ENCODE measurements around the gene MYO3B. TPM values are rescaled to one million over a fixed set of nuclear protein-coding genes. Genes with fewer than 3 reads are reported as not detected.

MYO3B gene
- polyA plus RNA-seq, 1 donor (not counting 4 experiments of a cell fraction or from before 2014, with no cell fraction given): 4.4 TPM

- H3K4me2 ChIP-seq (ENCODE audit: control insufficient read depth, extremely low read depth, insufficient read depth, low read depth, low read length): no peak overlapping the region
- TF ChIP-seq EZH2 (IDR thresholded peaks at IDR 0.05; ENCODE audit: low read length) (no peak), CTCF (optimal IDR thresholded peaks at IDR 0.05 in 1 of 3, IDR thresholded peaks at IDR 0.05 in 1 of 3, conservative IDR thresholded peaks at IDR 0.05 in 1 of 3; ENCODE audit: extremely low read depth in 1 of 3, insufficient read depth in 2 of 3, low read length in 3 of 3) (no peak)
- H3K27ac ChIP-seq (ENCODE audit: control insufficient read depth, insufficient read depth, low read length): no peak overlapping the region
- dilution Hi-C loops (cut with MboI; ENCODE audit: extremely low pct_ligation_motif_present, low sequenced_read_pairs): no loop called here
- H3K4me1 ChIP-seq (ENCODE audit: control insufficient read depth, extremely low read depth, insufficient read depth, low read length): no peaks in the 10 kb centered on the region
- H3K36me3 ChIP-seq (ENCODE audit: control insufficient read depth in 2 of 2, extremely low read depth in 1 of 2, insufficient read depth in 2 of 2, low read length in 2 of 2): no peaks in the 10 kb centered on the region
- H3K9ac ChIP-seq (ENCODE audit: control insufficient read depth, extremely low read depth, insufficient read depth, low read length): no peak overlapping the region
- H3K79me2 ChIP-seq (ENCODE audit: control insufficient read depth, insufficient read depth, low read length): no peaks in the 10 kb centered on the region
- H2AFZ ChIP-seq (ENCODE audit: control insufficient read depth, low read length): no peak overlapping the region
- H3K9me3 ChIP-seq (ENCODE audit: control insufficient read depth, low read depth, low read length): no peaks in the 10 kb centered on the region
- H3K4me3 ChIP-seq (ENCODE audit: control insufficient read depth in 2 of 3, extremely low read depth in 1 of 3, insufficient read depth in 2 of 3, low read depth in 1 of 3, low read length in 3 of 3): no peak overlapping the region
- FAIRE-seq (no peak), DNase-seq (ENCODE audit: low read depth, low spot score) (no peak)
- H3K9me1 ChIP-seq (ENCODE audit: control insufficient read depth, extremely low read depth, insufficient read depth, low read length): no peaks in the 10 kb centered on the region
- no peaks in the 10 kb centered on the region for H4K20me1 ChIP-seq (ENCODE audit: control insufficient read depth, extremely low read depth, insufficient read depth, low read length)
- H3K27me3 ChIP-seq (ENCODE audit: control insufficient read depth, extremely low read depth, insufficient read depth, low read length): no peaks in the 10 kb centered on the region
These were observed 82.2 kb downstream of the MYO3B start for GRCh38 chr2:170260188-170260587.

GRCh38 chr2:170261566-170261965, 83.6 kb downstream of the MYO3B start:
- DNase-seq (ENCODE audit: low read depth, low spot score) (no peak), FAIRE-seq (no peak)
- H3K27me3 ChIP-seq (ENCODE audit: control insufficient read depth, extremely low read depth, insufficient read depth, low read length): no peaks in the 10 kb centered on the region
- no peak overlapping the region for H3K9ac ChIP-seq (ENCODE audit: control insufficient read depth, extremely low read depth, insufficient read depth, low read length)
- no peaks in the 10 kb centered on the region for H3K9me3 ChIP-seq (ENCODE audit: control insufficient read depth, low read depth, low read length)
- H3K36me3 ChIP-seq (ENCODE audit: control insufficient read depth in 2 of 2, extremely low read depth in 1 of 2, insufficient read depth in 2 of 2, low read length in 2 of 2): no peaks in the 10 kb centered on the region
- no peaks in the 10 kb centered on the region for H3K9me1 ChIP-seq (ENCODE audit: control insufficient read depth, extremely low read depth, insufficient read depth, low read length)
- no peak overlapping the region for H3K4me2 ChIP-seq (ENCODE audit: control insufficient read depth, extremely low read depth, insufficient read depth, low read depth, low read length)
- H2AFZ ChIP-seq (ENCODE audit: control insufficient read depth, low read length): no peak overlapping the region
- no peak overlapping the region for H3K4me3 ChIP-seq (ENCODE audit: control insufficient read depth in 2 of 3, extremely low read depth in 1 of 3, insufficient read depth in 2 of 3, low read depth in 1 of 3, low read length in 3 of 3)
- no peak for TF ChIP-seq CTCF (optimal IDR thresholded peaks at IDR 0.05 in 1 of 3, IDR thresholded peaks at IDR 0.05 in 1 of 3, conservative IDR thresholded peaks at IDR 0.05 in 1 of 3; ENCODE audit: extremely low read depth in 1 of 3, insufficient read depth in 2 of 3, low read length in 3 of 3)
- no peak for TF ChIP-seq EZH2 (IDR thresholded peaks at IDR 0.05; ENCODE audit: low read length)
- dilution Hi-C loops (cut with MboI; ENCODE audit: extremely low pct_ligation_motif_present, low sequenced_read_pairs): no loop called here
- no peaks in the 10 kb centered on the region for H4K20me1 ChIP-seq (ENCODE audit: control insufficient read depth, extremely low read depth, insufficient read depth, low read length)
- H3K27ac ChIP-seq (ENCODE audit: control insufficient read depth, insufficient read depth, low read length): no peak overlapping the region
- H3K79me2 ChIP-seq (ENCODE audit: control insufficient read depth, insufficient read depth, low read length): no peaks in the 10 kb centered on the region
- H3K4me1 ChIP-seq (ENCODE audit: control insufficient read depth, extremely low read depth, insufficient read depth, low read length): no peaks in the 10 kb centered on the region
